Tibial artery (tissue), 4 donors: ENCODE data around the gene GTF3C1.

Source experiments
- DNase-seq, 2 donors: peaks; one replicate each; pipeline ENCODE4 v3.0.0-alpha.2; 2019
- H3K27ac ChIP-seq, 2 donors: fragments of 200-600 bp; sonication (generic) in 1 of 2; 1 replicate in 1 of 2; 2 replicates in 1 of 2; pipeline ENCODE4 v1.5.1; 2018 to 2019; ENCODE audit warnings: mild to moderate bottlenecking in 1 of 2
- H3K27me3 ChIP-seq, 2 donors: fragments of 200-600 bp; sonication (generic) in 1 of 2; one replicate each; pipeline versions ENCODE4 v1.5.1 to v1.6.0; 2016 to 2019
- H3K36me3 ChIP-seq, 3 donors: fragments of 200-600 bp; sonication (generic) in 2 of 3; one replicate each; pipeline ENCODE4 v1.5.1; 2016 to 2019; ENCODE audit warnings: mild to moderate bottlenecking in 2 of 3
- H3K4me1 ChIP-seq, 4 donors: fragments of 200-600 bp; sonication (generic) in 2 of 4; 1 replicate in 3 of 4; 2 replicates in 1 of 4; pipeline ENCODE4 v1.5.1; 2016 to 2019
- H3K4me3 ChIP-seq, 2 donors: fragments of 200-600 bp; sonication (generic) in 1 of 2; 1 replicate in 1 of 2; 2 replicates in 1 of 2; pipeline ENCODE4 v1.5.1; 2018 to 2019; ENCODE audit warnings: mild to moderate bottlenecking in 2 of 2
- H3K9me3 ChIP-seq, 3 donors: fragments of 200-600 bp; sonication (generic) in 1 of 3; one replicate each; pipeline ENCODE4 v1.5.1; 2016 to 2019
- intact Hi-C: fragments of 100-400 bp; cut with DNase I; formaldehyde crosslinking; loops from one replicate; pipeline ENCODE4 v1.15.0; 2023; ENCODE audit warnings: low total_unique reads
- TF ChIP-seq, protein P1 (sequence below), 2 experiments: fragments of 200-600 bp in 1 of 2; fragments of 450-650 bp in 1 of 2; IDR thresholded peaks; one replicate each; pipeline ENCODE4 v1.5.1; 2017 to 2019; ENCODE audit warnings: antibody characterized with exemption in 2 of 2, mild to moderate bottlenecking in 1 of 2, moderate library complexity in 1 of 2

GTF3C1 gene

DNA sequence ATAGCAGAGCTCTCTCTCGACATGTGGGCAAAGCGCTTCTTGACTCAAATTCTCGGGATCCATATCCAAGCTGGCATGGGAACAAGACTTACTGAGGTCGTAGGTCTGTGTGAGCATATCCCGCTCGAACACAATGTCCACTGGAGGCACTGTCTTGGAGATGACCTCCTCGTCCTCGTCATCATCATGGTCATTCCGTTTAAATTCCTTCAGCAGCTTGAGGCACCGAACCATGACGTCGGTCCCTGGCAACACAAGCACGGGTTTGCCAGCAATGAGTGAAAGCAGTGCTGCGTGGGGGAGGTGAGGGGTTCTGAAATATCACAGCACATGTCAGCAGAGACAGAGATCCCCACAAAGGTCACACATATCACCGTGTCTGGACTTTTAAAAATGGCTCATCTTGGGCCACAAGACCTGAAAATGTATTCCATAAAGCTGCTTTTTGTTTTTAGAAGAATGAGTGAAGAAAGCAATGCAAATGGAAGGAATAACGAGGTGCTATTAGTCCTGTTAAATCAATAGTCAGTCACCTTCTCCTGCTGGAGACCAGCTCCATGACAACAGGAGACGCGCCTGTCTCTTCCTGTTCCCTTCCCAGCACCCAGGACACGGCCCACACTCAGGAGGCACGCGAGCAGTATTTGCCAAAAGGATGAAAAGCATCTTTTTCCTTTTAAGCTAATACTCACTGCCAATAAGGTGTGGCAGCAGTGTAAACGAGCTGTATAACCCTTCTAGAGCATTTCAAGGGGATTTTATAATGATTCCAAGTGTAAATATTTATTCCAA is 37.9 kb downstream of the GTF3C1 start:
- Histone ChIP-seq H3K9me3 (no peaks in the 10 kb centered on the region), H3K36me3 (peaks cover 45 to 99% (median 87%) of the 10 kb centered on the region in 3 donors), H3K4me3 (no peak overlapping the region), H3K4me1 (no peaks in the 10 kb centered on the region), H3K27me3 (no peaks in the 10 kb centered on the region), H3K27ac (no peak overlapping the region)
- TF ChIP-seq, protein P1, sequence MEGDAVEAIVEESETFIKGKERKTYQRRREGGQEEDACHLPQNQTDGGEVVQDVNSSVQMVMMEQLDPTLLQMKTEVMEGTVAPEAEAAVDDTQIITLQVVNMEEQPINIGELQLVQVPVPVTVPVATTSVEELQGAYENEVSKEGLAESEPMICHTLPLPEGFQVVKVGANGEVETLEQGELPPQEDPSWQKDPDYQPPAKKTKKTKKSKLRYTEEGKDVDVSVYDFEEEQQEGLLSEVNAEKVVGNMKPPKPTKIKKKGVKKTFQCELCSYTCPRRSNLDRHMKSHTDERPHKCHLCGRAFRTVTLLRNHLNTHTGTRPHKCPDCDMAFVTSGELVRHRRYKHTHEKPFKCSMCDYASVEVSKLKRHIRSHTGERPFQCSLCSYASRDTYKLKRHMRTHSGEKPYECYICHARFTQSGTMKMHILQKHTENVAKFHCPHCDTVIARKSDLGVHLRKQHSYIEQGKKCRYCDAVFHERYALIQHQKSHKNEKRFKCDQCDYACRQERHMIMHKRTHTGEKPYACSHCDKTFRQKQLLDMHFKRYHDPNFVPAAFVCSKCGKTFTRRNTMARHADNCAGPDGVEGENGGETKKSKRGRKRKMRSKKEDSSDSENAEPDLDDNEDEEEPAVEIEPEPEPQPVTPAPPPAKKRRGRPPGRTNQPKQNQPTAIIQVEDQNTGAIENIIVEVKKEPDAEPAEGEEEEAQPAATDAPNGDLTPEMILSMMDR (IDR thresholded peaks at IDR 0.05) = no peak
- intact Hi-C loops = no loop called here
- DNase-seq = no peak

DNA sequence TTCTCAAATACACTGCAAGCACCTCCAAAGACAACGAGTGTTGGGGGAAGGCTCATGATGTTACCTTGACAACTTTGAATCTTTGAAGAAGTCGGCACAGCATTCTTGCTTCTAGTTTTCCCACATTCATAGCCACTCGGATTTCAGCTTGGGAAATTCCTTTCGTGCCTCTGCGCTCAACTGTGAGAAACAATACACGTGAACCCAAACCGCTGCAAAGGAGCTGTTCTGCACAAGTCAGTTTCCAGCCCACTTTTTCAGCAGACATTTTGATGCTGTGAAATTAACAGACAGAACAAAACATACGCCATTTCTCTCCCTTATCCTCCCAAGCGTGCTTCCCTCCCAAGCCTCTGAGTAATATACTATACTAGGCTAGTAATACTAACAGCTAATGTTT is 41.2 kb downstream of the GTF3C1 start:
- no peak for DNase-seq
- Histone ChIP-seq H3K4me1 (no peaks in the 10 kb centered on the region), H3K27me3 (no peaks in the 10 kb centered on the region), H3K36me3 (peaks cover 71 to 99% (median 87%) of the 10 kb centered on the region in 3 donors), H3K9me3 (no peaks in the 10 kb centered on the region), H3K4me3 (no peak overlapping the region), H3K27ac (no peak overlapping the region)
- TF ChIP-seq, protein P1 (IDR thresholded peaks at IDR 0.05) = no peak
- intact Hi-C loops = no loop called here

DNA sequence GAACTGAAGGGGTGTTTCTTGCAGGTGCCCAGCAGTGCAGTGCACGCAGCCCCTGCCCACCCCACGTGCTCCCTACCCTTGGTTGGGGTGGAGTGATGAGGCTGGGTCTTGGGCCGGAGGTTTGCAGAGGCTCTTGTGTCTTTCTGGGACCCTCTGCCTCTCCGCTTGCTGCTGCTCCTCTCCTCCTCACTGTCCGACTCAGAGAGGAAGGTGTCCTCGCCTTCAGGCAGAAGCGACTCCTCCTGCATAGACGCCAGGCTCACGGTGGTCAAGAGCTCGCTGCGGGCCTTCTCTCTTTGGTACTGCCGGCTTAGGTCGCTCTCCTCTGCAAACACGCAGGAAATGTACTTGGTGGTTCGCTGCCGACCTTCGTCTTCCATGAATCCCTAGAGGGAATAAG is 42.9 kb downstream of the GTF3C1 start:
- H3K4me3 ChIP-seq = no peak overlapping the region
- peaks cover 86 to 99% (median 98%) of the 10 kb centered on the region in 3 donors for H3K36me3 ChIP-seq
- no peaks in the 10 kb centered on the region for H3K27me3 ChIP-seq
- H3K27ac ChIP-seq = no peak overlapping the region
- TF ChIP-seq, protein P1 (IDR thresholded peaks at IDR 0.05) = no peak
- H3K4me1 ChIP-seq = no peaks in the 10 kb centered on the region
- no peaks in the 10 kb centered on the region for H3K9me3 ChIP-seq
- DNase-seq = no peak
- intact Hi-C loops = no loop called here

DNA sequence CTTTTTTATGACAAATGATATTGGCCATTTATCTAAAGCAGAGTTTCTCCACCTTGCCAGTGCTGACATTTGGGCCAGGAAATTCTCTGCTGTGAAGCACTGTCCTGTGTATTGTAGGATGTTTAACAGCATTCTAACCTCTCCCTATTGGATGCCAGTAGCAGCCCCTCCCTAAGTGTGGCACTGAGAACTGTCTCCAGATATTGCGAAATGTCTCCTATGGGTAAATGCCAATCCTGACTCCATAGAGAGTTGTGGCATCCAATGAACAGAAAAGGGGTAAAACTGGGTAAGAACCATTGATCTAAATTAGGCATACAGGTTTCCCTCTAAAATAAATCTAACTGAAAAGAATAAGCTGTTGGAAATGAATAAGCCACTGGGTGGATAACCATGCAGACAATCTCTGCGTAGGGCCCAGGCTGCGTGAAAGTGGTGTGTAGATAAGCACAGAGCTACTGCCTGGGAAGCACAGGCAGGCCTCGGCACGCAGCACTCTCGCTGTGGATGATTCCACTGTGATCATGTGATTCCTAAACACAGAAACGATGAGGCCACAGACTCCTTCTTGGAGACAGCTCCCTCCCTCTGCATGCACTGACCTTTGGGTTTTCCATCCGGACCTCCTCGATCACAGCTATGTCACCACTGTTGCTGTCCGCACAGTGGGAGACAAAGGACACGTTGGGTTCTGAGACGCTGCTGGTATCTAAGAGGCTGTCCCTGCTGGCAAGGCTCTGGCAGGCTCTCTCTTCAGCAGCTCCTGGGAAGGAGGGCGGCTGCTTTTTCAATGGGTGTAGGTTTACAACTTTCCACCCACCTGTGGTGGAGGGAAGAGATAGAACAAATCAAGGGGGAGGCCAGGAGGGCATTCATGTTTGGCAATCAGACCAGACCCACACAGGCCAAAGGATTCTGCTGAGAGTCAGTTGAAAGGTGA is 44.1 kb downstream of the GTF3C1 start:
- intact Hi-C loops = no loop called here
- no peaks in the 10 kb centered on the region for H3K4me1 ChIP-seq
- H3K9me3 ChIP-seq = no peaks in the 10 kb centered on the region
- no peak overlapping the region for H3K27ac ChIP-seq
- DNase-seq = no peak
- peaks cover 92 to 99% (median 98%) of the 10 kb centered on the region in 3 donors for H3K36me3 ChIP-seq
- H3K27me3 ChIP-seq = no peaks in the 10 kb centered on the region
- TF ChIP-seq, protein P1 (IDR thresholded peaks at IDR 0.05) = no peak
- H3K4me3 ChIP-seq = no peak overlapping the region

DNA sequence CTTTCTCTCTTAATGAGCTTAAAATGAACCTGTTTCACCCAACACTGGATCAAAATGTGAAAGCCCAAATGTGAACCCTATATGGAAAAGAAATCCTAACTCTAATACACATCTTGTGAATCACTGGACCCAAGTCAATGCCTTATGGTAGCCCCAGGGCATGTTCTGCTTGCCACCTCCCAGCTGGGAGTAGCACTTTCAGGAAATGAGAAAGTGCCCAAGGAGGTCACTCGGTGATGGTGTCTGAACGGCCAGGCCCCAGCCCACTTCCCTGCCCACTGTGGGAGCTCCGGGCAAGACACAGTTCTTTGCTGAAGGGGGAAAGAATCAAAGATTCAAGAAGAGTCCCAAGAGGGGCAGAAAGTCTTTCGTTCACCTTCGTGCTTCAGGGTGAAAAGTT is 46.1 kb downstream of the GTF3C1 start:
- H3K36me3 ChIP-seq = peaks cover 95 to 100% (median 100%) of the 10 kb centered on the region in 3 donors
- intact Hi-C loops = no loop called here
- no peak overlapping the region for H3K27ac ChIP-seq

More for the DNA sequence above, 46.1 kb downstream of the GTF3C1 start:
- DNase-seq = no peak
- no peaks in the 10 kb centered on the region for H3K4me1 ChIP-seq
- H3K9me3 ChIP-seq = no peaks in the 10 kb centered on the region
- no peak overlapping the region for H3K4me3 ChIP-seq
- TF ChIP-seq, protein P1 (IDR thresholded peaks at IDR 0.05) = no peak
- H3K27me3 ChIP-seq = no peaks in the 10 kb centered on the region
